ENCODE data around the gene TMEM126B.

DNA sequence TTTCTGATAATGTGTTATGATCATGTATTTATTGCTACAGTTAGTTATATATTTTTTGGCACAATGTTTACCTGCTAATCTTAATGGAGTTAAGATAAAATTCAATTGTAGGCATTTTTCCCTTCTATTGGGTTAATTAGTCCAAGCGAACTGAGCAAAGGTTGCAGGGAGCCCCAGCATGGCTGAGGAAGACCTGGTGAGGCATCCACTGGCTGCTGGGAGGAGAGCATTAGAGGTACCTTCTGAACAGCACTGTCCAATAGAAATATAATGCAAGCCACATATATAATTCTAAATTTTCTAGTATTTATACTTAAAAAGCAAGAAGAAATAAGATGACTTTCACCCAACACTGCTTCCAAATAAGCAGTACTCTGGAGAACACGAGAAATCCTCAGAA is 18.7 kb downstream of the TMEM126B start:
- TF ChIP-seq, protein P1, sequence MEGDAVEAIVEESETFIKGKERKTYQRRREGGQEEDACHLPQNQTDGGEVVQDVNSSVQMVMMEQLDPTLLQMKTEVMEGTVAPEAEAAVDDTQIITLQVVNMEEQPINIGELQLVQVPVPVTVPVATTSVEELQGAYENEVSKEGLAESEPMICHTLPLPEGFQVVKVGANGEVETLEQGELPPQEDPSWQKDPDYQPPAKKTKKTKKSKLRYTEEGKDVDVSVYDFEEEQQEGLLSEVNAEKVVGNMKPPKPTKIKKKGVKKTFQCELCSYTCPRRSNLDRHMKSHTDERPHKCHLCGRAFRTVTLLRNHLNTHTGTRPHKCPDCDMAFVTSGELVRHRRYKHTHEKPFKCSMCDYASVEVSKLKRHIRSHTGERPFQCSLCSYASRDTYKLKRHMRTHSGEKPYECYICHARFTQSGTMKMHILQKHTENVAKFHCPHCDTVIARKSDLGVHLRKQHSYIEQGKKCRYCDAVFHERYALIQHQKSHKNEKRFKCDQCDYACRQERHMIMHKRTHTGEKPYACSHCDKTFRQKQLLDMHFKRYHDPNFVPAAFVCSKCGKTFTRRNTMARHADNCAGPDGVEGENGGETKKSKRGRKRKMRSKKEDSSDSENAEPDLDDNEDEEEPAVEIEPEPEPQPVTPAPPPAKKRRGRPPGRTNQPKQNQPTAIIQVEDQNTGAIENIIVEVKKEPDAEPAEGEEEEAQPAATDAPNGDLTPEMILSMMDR (IDR thresholded peaks at IDR 0.05): no peak
- TF ChIP-seq POLR2A (IDR thresholded peaks at IDR 0.05): no peak

All from vagina (tissue), 2 donors.